Measurements from ENCODE around the gene SH2D1A.
"Not testable (repeated sequence)": the region's sequence is repeated elsewhere in the genome, so short reads cannot be mapped to it uniquely, and the experiment has no call there.

SH2D1A gene
- total RNA-seq = 48.0 reads per million, percentile 67 among the genes with 10 or more reads in this experiment

DNA sequence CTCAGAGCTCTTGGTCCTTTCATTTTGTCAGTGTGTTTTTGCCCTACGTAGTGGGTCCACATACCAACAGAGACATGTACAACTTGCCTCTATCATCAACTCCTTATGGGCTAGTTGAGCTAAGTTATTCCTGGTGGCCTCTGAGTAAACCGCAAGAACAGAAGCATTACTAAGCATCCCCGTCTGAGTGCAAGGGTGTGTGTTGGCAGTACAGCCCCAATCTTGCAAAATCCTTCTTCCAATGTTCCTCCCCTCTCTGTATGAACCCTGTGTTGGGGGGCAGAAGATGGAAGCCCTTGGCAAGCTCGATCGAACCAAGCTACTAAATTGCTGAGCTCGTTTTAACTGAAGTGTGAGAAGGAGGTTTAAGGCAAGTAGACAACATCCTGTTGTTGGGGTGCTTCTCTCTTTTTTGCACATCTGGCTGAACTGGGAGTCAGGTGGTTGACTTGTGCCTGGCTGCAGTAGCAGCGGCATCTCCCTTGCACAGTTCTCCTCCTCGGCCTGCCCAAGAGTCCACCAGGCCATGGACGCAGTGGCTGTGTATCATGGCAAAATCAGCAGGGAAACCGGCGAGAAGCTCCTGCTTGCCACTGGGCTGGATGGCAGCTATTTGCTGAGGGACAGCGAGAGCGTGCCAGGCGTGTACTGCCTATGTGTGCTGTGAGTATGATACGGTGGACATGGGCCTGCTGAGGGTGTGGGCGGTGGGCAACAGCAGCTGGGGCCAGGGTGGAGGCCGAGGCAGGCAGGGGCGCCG is at the start of gene SH2D1A:
Gene SH2D1A, plus strand, starts transcription at position 447 of the 760 bp plus-strand sequence. Its CDS starts 80 bp downstream, at position 527.
- no peak for DNase-seq

DNA sequence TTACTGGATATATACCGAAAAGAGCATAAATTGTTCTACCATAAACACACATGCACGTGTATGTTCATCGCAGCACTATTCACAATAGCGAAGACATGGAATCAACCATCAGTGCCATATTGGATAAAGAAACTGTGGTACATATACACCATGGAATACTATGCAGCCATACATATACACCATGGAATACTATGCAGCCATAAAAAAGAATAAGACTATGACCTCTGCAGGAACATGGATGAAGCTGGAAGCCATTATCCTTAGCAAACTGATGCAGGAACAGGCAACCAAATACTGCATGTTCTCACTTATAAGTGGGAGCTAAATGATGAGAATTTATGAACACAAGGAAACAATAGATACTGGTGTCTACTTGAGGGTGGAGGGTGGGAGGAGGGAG is 47.0 kb upstream of the SH2D1A start:
- not testable (repeated sequence) for DNase-seq

DNA sequence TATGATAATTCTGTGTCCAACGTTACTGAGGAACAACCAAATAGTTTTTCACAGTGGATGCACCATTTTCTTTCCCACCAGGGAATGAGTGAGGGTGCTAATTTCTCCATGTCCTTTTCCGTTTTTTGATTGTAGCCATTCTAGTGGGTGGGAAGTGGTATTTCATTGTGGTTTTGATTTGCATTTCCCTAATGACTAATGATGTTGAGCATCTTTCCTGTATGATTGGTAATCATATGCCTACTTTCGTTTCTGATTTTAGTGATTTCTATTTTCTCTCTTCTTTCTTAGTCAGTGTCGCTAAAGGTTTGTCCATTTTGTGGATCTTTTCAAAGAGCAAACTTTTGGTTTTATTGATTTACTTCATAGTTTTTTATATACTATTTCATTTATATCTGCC is 46.0 kb upstream of the SH2D1A start:
- DNase-seq = no peak

DNA sequence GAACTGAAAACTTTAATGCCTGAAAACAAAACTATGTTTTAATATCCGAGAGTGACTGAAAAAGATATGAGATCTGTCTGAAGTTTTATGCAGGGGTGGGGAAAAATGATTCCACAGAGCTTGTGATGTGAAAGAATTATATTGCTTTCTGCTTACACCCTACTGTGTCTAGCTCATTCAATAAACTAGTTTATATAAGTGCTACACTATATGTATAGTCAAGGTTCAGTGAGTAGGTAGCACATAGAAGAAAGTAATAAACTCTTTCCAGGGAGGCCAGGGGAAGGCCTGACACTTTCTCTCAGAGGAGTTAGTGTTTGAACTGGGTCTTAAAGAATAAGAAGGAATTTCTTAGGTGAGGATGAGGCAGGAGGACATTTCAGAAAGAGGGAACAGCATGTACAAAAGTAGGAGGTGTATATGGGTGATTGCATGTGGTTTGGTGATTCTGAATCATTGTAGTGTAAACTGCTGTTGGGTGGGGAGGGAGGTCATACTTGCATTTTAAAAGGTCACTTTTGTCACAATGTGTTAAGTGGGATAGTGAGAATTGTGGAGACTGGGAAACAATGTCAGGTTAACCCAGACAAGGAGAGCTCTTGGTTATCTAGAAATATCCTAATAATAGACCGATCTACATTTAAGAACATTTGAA is 39.0 kb upstream of the SH2D1A start:
- no peak for DNase-seq

DNA sequence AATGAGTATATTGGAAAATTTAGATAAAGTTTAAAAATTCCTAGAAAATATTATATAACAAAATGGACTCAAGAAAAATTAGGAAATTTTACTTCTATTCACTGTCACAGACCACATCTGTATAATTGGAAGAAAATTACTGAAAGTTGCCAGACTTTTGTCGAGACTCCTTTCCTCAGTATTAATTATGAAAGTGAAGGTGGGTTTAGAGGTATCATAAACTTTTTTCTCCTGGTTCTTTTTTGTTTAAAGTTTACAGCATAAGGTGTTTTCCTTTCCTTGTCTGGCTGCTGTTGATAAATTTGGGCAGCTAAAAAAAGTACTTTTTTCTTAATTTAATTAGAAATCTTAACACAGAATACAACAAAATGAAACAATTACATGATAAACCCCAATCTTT is 20.6 kb upstream of the SH2D1A start:
- DNase-seq = no peak

DNA sequence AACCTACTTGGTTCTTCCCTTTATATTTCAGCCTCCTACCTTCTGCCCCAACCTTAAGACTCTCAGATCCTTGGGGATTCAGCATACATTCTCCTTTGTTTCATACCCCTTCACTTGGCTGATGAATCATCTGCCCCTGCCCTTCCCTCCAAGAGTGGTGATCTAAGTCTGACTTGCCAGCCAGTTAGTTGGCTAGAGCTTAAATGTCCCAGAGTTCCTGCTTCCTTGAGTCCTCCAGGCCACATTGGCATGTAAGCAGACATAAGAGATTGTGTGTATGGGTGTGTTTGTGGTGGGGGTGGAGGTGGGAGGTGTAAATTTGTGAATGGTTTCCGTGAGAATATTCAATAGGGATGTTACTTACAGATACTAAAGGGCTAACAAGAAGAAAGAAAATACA is 17.6 kb upstream of the SH2D1A start:
- DNase-seq = no peak

DNA sequence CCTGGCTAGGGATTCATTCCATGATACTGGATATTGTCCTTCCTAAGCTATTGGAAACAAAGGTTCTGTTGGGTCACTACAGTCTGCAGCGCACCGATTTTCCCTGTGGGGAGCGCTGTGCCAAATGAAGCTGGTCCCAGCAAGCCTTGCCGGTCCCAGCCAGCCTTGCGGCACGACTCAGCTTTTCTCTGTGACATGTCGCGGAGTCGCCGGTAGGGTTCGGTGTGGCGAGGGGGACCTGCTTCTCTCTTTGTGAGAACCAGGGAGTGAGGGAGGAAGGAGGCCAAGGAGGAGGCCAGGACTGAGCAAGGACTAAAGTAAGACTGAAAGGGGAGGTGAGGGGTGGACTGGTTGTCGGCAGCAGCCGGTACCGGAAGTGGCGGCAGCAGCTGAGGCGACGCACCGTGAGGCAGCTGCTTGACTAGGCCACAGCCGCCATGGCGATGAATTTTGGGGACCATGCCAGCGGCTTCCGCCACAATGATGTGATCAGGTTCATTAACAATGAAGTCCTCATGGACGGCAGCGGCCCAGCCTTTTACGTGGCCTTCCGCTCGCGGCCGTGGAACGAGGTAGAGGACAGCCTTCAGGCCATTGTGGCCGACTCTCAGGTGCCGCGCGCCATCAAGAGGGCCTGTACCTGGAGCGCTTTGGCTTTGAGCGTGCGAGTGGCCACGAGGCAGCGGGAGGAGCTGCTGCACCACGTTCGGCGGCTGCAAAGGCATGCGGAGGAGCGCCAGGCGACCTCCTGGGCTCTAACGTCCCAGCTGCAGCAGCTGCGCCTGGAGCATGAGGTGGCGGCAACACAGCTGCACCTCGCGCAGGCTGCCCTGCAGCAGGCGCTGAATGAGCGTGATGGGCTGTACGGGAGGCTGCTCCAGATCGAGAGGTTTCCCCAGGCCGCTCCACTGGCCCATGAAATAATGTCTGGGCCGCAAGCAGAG is 13.6 kb upstream of the SH2D1A start, which contains the start of gene TEX13D:
Gene TEX13D, plus strand, starts transcription at position 180 of the 944 bp plus-strand sequence. Its CDS starts 258 bp downstream, at position 438.
- no peak for DNase-seq

DNA sequence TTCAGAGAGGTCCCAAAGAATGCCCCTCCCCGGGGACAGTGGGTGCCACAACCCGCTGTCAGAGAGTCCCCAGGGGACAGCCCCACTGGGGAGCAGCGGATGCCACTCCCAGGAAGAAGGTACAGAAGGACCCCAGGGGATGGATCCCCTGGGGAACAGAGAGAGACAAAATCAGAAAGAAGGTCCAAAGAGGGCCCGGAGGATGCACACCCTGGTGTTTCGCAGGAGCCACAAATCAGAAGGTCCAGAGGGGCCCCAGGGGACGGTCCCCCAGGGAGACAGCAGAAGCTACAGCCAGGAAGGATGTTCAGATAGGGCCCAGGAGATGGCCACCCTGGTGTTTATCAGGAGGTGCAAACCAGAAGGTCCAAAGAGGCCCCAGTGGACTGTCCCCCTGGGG is 12.5 kb upstream of the SH2D1A start:
- no peak for DNase-seq

DNA sequence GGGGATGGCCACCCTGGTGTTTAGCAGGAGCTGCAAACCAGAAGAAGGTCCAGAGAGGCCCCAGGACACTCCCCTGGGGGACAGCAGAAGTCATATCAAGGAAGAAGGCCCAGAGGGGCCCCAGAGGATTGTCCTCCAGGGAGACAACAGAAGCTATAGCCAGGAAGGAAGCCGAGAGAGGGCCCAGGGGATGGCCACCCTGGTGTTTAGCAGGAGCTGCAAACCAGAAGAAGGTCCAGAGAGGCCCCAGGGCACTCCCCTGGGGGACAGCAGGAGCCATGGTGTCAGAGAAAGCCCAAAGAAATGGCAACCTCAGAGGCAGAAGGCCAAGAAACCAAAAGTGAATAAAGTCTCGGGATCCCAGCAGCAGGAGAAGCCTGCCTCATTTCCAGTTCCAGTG is 11.8 kb upstream of the SH2D1A start:
- not testable (repeated sequence) for DNase-seq

DNA sequence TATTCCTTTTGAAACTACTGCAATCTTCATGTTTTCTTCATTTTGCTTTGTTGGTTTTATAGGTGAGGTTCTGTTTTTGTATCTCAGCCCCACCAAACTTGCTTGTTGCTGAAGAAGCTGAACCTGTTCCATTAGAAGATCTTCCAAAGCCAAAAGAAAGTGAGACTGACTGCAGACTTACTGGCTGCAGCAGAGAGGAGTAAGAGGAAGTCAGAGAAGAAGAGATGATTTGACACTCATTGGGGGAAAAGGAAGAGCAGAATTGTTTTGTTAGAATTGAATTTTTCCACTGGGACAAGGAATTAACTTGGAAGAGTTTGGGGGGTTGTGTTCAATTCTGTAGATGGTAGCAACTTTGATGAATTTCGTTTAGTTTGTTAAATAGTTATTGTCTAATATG is 10.8 kb upstream of the SH2D1A start:
- no peak for DNase-seq

DNA sequence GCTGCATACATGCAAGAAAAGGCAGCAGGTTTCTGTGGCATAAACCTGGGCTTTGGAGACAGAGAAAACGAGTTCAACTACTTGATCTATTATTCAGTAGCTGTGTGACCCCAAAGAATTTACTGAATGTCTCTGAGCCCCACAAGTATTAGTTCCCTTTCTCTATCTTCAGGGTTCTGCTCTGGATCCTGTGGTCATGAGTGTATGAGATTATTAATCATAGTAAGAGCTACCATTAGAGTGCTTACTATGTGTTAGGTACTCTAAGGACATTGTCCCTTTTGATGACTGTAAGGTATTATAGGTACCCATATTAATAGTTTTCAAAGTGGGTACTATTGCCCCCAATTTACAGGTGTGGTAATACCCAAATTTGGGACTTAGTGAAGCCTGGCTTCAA is 8.4 kb upstream of the SH2D1A start:
- DNase-seq = no peak

DNA sequence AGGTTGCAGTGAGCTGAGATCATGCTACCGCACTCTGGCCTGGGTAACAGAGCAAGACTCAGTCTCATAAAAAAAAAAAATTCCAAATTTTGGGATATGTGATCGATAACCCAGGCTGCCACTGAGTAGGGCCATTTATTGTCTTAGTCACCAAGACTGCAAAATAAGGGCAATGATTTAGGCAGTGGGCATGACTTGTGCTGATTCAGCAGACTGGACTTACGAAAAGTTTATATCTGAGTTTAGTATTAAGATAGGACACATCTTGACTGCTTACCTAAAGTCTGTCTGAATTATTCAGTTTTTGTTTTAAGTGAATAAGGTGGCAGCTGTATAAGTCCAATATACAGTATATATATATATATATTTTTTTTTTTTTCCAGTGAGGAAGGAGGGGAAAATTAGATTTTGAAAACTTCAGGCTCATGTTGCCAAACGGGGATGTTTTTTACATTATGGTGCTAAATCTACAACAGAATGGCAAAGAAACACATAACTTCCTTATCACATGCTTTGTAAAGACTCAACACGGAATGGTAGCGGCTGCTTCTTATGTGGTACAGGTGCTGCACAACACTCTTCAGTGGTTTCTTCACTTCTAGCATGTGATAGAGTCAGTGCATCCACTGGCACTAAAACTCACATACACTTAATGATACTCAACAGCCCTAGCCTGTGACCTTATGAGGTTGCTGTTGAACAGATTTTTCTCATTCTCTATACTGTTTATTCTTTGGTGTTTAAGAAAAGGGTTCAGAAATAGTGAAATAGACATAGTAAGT is 7.4 kb upstream of the SH2D1A start:
- no peak for DNase-seq

DNA sequence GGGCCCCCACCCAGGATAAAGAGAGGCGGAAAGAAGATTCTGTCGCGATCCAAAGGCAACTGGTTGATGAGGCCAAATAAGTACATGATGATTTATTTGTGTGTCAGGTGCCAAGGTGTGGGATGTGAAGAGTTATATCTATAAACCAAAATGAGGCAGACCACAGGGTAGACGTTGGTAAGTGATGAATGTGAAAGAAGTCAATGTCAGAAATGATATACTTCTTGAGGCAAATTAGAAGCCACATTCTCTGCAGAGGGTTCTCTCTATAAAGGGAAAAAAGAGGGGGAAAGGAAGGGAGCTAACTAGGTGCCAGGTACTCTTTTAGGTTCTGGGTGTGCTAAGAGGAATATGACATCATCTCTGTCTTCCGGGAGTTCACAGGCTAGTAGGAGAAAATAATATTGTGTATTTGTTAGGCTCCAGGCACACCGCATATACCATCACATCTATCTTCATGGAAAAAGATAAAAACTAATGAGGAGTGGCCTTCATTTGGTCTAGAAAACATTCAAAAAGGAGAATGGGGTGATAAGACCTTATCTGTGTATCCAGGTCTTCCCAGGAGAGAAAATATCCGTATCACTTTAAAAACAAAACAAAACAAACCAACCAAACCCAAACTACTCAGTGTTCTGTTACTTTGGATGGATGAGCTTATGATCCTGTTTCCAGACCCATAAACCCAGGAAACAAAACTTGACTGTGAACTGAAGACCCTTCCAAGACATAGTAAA is 4.8 kb upstream of the SH2D1A start:
- no peak for DNase-seq

DNA sequence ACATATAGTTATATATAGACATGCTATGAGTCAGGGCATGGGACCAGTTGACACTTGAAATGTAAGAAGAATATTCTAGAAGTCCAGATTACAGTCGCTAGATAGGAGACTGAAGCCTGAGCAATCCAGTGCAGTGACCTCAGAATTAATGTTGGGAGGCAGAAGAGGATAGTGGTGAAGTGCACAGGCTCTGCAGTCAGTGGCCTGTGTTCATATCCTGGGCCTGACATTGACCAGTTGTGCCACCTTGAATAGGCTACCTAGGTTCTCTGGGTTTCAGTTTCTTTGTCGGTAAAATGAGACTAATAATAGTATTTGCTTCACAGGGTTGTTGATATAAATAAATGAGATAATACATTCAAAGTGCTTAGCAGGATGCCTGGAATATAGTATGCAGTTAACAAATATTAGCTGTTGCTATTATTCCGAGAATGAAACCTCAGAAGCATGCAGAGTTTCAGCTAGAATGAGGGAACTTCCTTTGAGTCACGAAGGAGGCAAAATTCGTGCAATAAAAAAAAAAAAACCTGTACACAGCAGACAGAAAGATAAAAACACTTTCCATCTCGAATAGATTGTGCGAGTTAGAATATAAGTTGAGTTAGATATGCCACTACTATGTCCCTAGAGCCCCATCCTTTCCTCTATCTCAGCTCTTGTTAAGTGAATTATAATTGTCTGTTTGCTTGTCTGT is 4.0 kb upstream of the SH2D1A start:
- DNase-seq = no peak

DNA sequence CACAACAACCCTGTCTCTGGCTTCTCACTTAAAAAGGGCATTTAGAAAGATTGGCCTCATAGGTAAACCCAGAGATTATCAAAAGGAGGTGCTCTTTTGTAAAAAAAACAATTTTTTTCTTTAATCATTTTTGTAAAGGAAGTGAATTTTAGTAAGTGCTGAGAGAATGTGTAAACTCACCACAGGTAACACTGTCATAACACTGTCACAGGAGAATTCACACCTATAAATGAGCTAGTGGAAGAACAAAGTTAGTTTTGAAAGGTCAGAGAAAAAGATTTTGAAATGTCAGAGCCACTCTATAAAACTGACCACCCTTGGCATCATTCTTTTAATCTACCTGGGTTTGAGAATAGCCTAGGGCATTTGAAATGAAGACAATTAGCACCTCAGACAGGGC is 3.3 kb upstream of the SH2D1A start:
- DNase-seq = no peak

DNA sequence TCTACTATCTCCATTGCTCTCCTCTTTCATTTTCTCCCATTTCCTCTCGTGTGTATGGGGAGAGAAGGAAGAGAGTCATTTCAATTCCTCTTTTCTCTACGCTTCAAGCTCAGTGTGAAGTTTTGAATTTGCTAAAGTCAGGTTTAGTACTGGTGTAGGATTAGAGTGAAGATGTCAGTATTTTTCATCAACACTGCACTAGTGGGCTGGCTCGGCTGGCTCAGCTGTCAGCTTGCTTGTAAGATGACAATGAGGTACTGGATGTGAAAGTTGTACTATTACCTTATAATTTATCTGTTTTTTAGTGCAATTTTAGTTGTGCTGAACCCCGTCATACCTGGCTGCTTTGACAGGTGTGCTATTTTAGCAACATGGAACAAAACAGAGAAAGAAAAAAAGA is 2.1 kb upstream of the SH2D1A start:
- DNase-seq = no peak

DNA sequence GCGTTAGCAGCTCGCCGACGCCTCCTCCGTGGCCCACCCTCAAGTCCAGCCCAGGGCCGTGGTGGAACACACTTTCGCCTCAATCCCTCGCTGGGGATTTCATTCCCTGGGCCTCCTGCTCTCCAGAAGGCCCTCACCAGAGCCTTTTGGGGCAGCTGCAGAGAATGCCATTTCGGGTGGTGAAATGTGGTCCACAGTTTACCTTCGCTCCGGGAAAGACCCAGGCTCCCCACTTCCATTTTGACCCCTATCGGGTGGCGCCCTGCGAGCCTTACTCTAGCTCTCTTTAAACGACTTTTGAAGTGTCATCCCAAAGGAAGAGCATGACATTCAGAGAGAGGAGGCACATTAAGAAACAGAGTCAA is 496 bp downstream of the SH2D1A start:
- DNase-seq = no peak

DNA sequence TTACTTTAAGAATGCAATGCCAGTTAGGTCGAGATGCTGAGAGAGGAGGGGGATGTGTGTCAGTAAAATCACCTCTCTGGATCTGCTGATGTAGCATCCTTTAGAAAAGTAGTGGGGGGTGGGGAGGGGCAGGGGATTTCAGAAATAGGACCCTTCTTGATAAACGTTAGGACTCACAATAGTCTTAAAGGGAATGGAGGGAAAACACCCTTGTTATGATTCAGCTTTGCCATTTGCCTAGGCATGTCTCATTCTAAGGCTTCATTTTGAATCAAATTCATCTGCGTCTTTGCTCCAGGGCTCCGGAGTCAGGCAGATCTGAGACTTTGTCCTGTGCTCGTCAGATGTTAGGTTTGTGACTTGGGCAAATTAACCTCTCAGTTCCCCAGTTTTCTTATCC is 879 bp downstream of the SH2D1A start:
- no peak for DNase-seq

DNA sequence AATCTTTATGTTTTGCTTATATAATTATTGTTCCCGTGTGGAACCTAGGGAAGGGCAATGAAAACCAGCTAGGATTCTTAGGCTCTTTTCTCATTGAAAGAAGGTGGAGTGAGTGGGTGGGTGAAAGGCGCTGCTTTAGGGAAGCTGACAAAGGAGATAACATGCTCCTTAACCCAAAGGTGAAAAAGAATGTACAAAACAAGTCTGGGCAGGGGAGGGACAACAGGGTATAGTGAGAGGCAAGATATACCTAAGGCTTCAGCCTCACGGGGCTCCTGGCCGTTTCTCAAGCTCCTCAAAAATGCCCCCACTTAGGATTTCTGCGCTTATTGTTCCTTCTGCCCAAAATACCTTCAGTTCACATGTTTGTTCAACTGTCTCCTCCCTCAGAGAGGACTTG is 1.8 kb downstream of the SH2D1A start:
- no peak for DNase-seq

DNA sequence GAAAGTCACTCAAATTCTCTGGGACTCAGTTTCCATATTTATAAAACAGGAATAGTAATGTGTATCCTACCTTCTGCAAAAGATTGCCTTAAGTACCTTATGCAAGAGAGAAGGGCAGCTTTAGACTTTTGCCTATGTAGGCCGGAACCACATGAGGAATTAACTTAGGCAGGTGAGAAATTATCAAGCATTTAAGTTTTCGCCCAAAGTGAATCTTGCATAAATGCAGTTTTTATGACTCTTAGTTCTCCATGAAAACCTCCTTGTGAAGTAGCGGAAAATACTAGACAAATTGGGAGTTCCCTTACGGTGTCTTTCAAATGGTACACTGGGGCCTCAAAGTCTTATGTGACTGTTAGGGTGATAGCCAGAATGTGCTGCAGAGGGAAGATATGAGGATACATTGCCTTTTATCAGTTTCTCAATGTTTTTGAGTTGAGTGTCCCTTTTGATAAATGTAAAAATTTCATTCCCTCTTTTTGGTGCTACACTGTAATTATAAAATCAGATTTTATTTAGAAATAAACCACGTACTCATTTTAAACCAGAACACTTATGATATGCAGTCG is 2.6 kb downstream of the SH2D1A start:
- DNase-seq = no peak

DNA sequence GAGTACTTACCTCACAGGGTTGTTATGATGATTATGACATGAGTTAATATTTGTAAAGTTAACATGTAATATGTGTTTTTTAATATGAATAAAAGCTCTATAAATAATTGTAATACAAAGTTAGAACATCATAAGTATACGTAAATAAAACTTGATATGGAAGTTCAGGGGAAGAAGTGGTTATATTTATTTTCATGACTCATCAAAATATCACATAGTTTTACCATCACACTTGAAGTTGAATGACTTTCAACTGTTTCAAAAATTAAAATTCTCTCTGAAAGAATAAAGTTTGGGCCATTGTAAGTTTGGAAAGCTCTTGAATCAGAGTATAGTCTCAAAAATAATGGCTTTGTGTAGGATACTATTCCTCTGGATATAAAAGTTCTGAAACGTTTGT is 8.3 kb downstream of the SH2D1A start:
- DNase-seq = no peak
